Hematopoietic multipotent progenitor cell treated with erythropoietin and hydrocortisone succinate and interleukin-3 and kit ligand, for 15 days (in vitro differentiated cells): ENCODE data around the gene NAP1L1.

ENCODE experiments used
- DNase-seq: peaks from one replicate; pipeline ENCODE4 v3.0.0-alpha.2; 2015; ENCODE audit warnings: low spot score

Gene NAP1L1

GRCh38 chr12:76040461-76040860 is 44.0 kb downstream of the NAP1L1 start:
- no peak for DNase-seq

GRCh38 chr12:76038176-76038575 is 46.3 kb downstream of the NAP1L1 start:
- DNase-seq: no peak

- DNase-seq: peak; percentile 73
These were observed 47.1 kb downstream of the NAP1L1 start for GRCh38 chr12:76037130-76038103.

- no peak for DNase-seq
These were observed 49.4 kb downstream of the NAP1L1 start for GRCh38 chr12:76035045-76035444.

- DNase-seq: peak; percentile 18
These were observed 51.1 kb downstream of the NAP1L1 start for GRCh38 chr12:76033081-76034011.

- peak; percentile 47 for DNase-seq
These were observed 52.2 kb downstream of the NAP1L1 start for GRCh38 chr12:76032043-76032981.

- DNase-seq: peak; percentile 84
These were observed 53.0 kb downstream of the NAP1L1 start, which contains the start of gene PHLDA1 for GRCh38 chr12:76031414-76032042. Gene PHLDA1 (minus strand): TSS chr12:76031776.

GRCh38 chr12:76031081-76031413 is 53.4 kb downstream of the NAP1L1 start:
- DNase-seq: no peak

GRCh38 chr12:76030341-76031080 is 54.0 kb downstream of the NAP1L1 start:
- DNase-seq: no peak

- no peak for DNase-seq
These were observed 54.5 kb downstream of the NAP1L1 start for GRCh38 chr12:76029982-76030340.

- no peak for DNase-seq
These were observed 55.8 kb downstream of the NAP1L1 start for GRCh38 chr12:76028571-76029277.

GRCh38 chr12:76026643-76027063 is 57.8 kb downstream of the NAP1L1 start:
- DNase-seq: no peak

GRCh38 chr12:76025601-76026575 is 58.6 kb downstream of the NAP1L1 start:
- no peak for DNase-seq

- no peak for DNase-seq
These were observed 59.4 kb downstream of the NAP1L1 start for GRCh38 chr12:76024942-76025600.

- DNase-seq: no peak
These were observed 60.2 kb downstream of the NAP1L1 start for GRCh38 chr12:76024102-76024781.

GRCh38 chr12:76023069-76023690 is 61.3 kb downstream of the NAP1L1 start:
- DNase-seq: no peak

- no peak for DNase-seq
These were observed 62.0 kb downstream of the NAP1L1 start for GRCh38 chr12:76022506-76022905.
